RWPE1 (cell line): ENCODE results near the gene TAB2.

Source experiments
- CTCF ChIA-PET: fragments of 350-600 bp; sonication (Branson Sonifier 250); formaldehyde crosslinking; extraction: SDS; loops from one replicate; lab custom pipeline; 2021; lab: Yijun Ruan, JAX
- POLR2A ChIA-PET: fragments of 400-600 bp; formaldehyde crosslinking; extraction: SDS; loops from one replicate; lab custom pipeline; 2020; ENCODE audit warnings: antibody characterized with exemption; ENCODE audit not compliant: low non-redundant PET; lab: Yijun Ruan, JAX
- DNase-seq: peaks from one replicate; pipeline ENCODE4 v3.0.0; 2012; ENCODE audit warnings: low spot score
- H3K27ac ChIP-seq: fragments of 450-650 bp; 2 replicates; pipeline ENCODE4 v1.5.1; 2017
- CTCF ChIP-seq: fragments of 450-650 bp; conservative IDR thresholded peaks from 2 replicates; pipeline ENCODE4 v1.5.1; 2017; ENCODE audit warnings: low read depth, mild to moderate bottlenecking

TAB2 gene

GRCh38 chr6:149333266-149333620 is 15.7 kb downstream of the TAB2 start:
- ChIA-PET POLR2A (no interaction called here), CTCF (interaction anchor here (0.9 kb wide), 1 partner anchor 412 kb away, joined by 3 read pairs; no protein-coding TSS in a partner anchor)
- TF ChIP-seq CTCF, result no peak
- no peak overlapping the region for H3K27ac ChIP-seq
- DNase-seq, result no peak

GRCh38 chr6:149334201-149334600 is 16.7 kb downstream of the TAB2 start:
- DNase-seq, result no peak
- CTCF ChIA-PET, result interaction anchor here (0.6 kb wide), 1 partner anchor 1377 kb away, joined by 3 read pairs; no protein-coding TSS in a partner anchor
- POLR2A ChIA-PET, result no interaction called here
- TF ChIP-seq CTCF, result no peak
- no peak overlapping the region for H3K27ac ChIP-seq

- DNase-seq, result peak; percentile 64
- CTCF ChIA-PET, result interaction anchor here (0.5 kb wide), 1 partner anchor 271 kb away, joined by 3 read pairs; no protein-coding TSS in a partner anchor
These were observed 17.2 kb downstream of the TAB2 start for GRCh38 chr6:149334682-149335160.

GRCh38 chr6:149335924-149336608 is 18.6 kb downstream of the TAB2 start:
- H3K27ac ChIP-seq, result no peak overlapping the region

More at GRCh38 chr6:149334682-149335160, 17.2 kb downstream of the TAB2 start:
- TF ChIP-seq CTCF, result no peak
- POLR2A ChIA-PET, result interaction anchor here (0.7 kb wide), 1 partner anchor 10 kb away, joined by 5 read pairs; no protein-coding TSS in a partner anchor
- H3K27ac ChIP-seq, result no peak overlapping the region

GRCh38 chr6:149336609-149336928 is 19.1 kb downstream of the TAB2 start:
- TF ChIP-seq CTCF, result no peak
- ChIA-PET CTCF (interaction anchor here (0.7 kb wide), 1 partner anchor 16 kb away, joined by 8 read pairs; no protein-coding TSS in a partner anchor), POLR2A (no interaction called here)
- peak; percentile 65 for DNase-seq
- H3K27ac ChIP-seq, result no peak overlapping the region

More at GRCh38 chr6:149335924-149336608, 18.6 kb downstream of the TAB2 start:
- CTCF ChIA-PET, result no interaction called here
- DNase-seq, result peak; percentile 34
- POLR2A ChIA-PET, result no interaction called here
- TF ChIP-seq CTCF, result no peak

- POLR2A ChIA-PET, result no interaction called here
- no peak for TF ChIP-seq CTCF
- DNase-seq, result no peak
- CTCF ChIA-PET, result interaction anchor here (0.6 to 0.7 kb wide), 2 partner anchors 15 to 56 kb away, joined by 4 to 8 read pairs; no protein-coding TSS in a partner anchor
- no peak overlapping the region for H3K27ac ChIP-seq
These were observed 19.8 kb downstream of the TAB2 start for GRCh38 chr6:149337320-149337719.
